ENCODE measurements around the gene MSH5. TPM values are rescaled to one million over a fixed set of nuclear protein-coding genes. Genes with fewer than 3 reads are reported as not detected.
"Not testable (repeated sequence)": the region's sequence is repeated elsewhere in the genome, so short reads cannot be mapped to it uniquely, and the experiment has no call there.

MSH5 gene
- total RNA-seq, result 14.8 TPM
- long read RNA-seq, partial matches to known transcripts, result 1 of 6 reads
- long read RNA-seq, other reads (novel, unspliced or antisense), result 5 of 6 reads

GRCh38 chr6:31739639-31740396 lies at the start of gene MSH5:
Gene MSH5 (plus strand): TSS chr6:31740005. CDS start chr6:31740467, 462 bp downstream.
- DNase-seq (ENCODE audit: low spot score), result peak; percentile 98

GRCh38 chr6:31690231-31691077 lies 49.4 kb upstream of the MSH5 start:
- no peak for DNase-seq (ENCODE audit: low spot score)

GRCh38 chr6:31691078-31691463 lies 48.7 kb upstream of the MSH5 start:
- DNase-seq (ENCODE audit: low spot score), result no peak

GRCh38 chr6:31691564-31692108 lies 48.2 kb upstream of the MSH5 start:
- DNase-seq (ENCODE audit: low spot score), result no peak

- DNase-seq (ENCODE audit: low spot score), result no peak
Observed at GRCh38 chr6:31692353-31692752, 47.5 kb upstream of the MSH5 start.

GRCh38 chr6:31692886-31693285 lies 46.9 kb upstream of the MSH5 start:
- DNase-seq (ENCODE audit: low spot score), result no peak

- no peak for DNase-seq (ENCODE audit: low spot score)
Observed at GRCh38 chr6:31693535-31693934, 46.3 kb upstream of the MSH5 start.

- no peak for DNase-seq (ENCODE audit: low spot score)
Observed at GRCh38 chr6:31697555-31697954, 42.2 kb upstream of the MSH5 start.

GRCh38 chr6:31700740-31701401 lies 38.9 kb upstream of the MSH5 start:
- no peak for DNase-seq (ENCODE audit: low spot score)

GRCh38 chr6:31701666-31702404 lies 38.0 kb upstream of the MSH5 start:
- no peak for DNase-seq (ENCODE audit: low spot score)

GRCh38 chr6:31702405-31702818 lies 37.4 kb upstream of the MSH5 start:
- no peak for DNase-seq (ENCODE audit: low spot score)

- peak; percentile 100 for DNase-seq (ENCODE audit: low spot score)
Observed at GRCh38 chr6:31702819-31703716, 36.7 kb upstream of the MSH5 start, which contains the start of gene ABHD16A. Gene ABHD16A (minus strand): TSS chr6:31703324. CDS start chr6:31703281, 43 bp downstream.

- DNase-seq (ENCODE audit: low spot score), result no peak
Observed at GRCh38 chr6:31705931-31706330, 33.9 kb upstream of the MSH5 start.

GRCh38 chr6:31706599-31706998 lies 33.2 kb upstream of the MSH5 start, which contains the start of gene LY6G6F:
Gene LY6G6F (plus strand): TSS chr6:31706866. CDS start chr6:31706907, 41 bp downstream.
- DNase-seq (ENCODE audit: low spot score), result no peak

GRCh38 chr6:31707701-31708100 lies 32.1 kb upstream of the MSH5 start:
- no peak for DNase-seq (ENCODE audit: low spot score)

GRCh38 chr6:31708224-31708623 lies 31.6 kb upstream of the MSH5 start:
- DNase-seq (ENCODE audit: low spot score), result no peak

GRCh38 chr6:31709157-31709556 lies 30.6 kb upstream of the MSH5 start:
- not testable (repeated sequence) for DNase-seq (ENCODE audit: low spot score)

GRCh38 chr6:31710523-31711219 lies 29.1 kb upstream of the MSH5 start:
- no peak for DNase-seq (ENCODE audit: low spot score)

- DNase-seq (ENCODE audit: low spot score), result no peak
Observed at GRCh38 chr6:31711233-31711632, 28.6 kb upstream of the MSH5 start.

Data from mesenteric fat pad (tissue), 1 donor.